ENCODE measurements around the gene SMIM24. TPM values are rescaled to one million over a fixed set of nuclear protein-coding genes. Genes with fewer than 3 reads are reported as not detected.

SMIM24 gene
- total and polyA plus RNA-seq, 2 experiments from 2014 or later = 5.0 to 21.5 TPM

- Mint-ChIP-seq H3K27me3 (ENCODE audit: insufficient read depth, low read depth, poor library complexity) (peaks cover 23% of the 10 kb centered on the region), H3K4me3 (no peak overlapping the region), H3K4me1 (peaks cover 9% of the 10 kb centered on the region; the same call in 2 of the 3 replicates), H3K9me3 (no peaks in the 10 kb centered on the region; the same call in 2 of the 3 replicates), H3K27ac (no peak overlapping the region), H3K36me3 (ENCODE audit: low read depth) (no peaks in the 10 kb centered on the region)
- H3K9me2 ChIP-seq (ENCODE audit: insufficient read depth) = peaks cover 7% of the 10 kb centered on the region; the same call in 1 of the 2 replicates
- no peak overlapping the region for H3K4me3 ChIP-seq
- no peaks in the 10 kb centered on the region for H3K79me2 ChIP-seq (replicated peaks; ENCODE audit: insufficient read depth)
- H2AFZ ChIP-seq = no peak overlapping the region
- TF ChIP-seq ETS1 (IDR thresholded peaks at IDR 0.05) (no peak), EZH2phosphoT487 (IDR thresholded peaks at IDR 0.05; ENCODE audit: unreplicated experiment) (no peak), CREB1 (CRISPR knock-in tag; IDR thresholded peaks at IDR 0.05; ENCODE audit: low read depth) (no peak), STAT1 (IDR thresholded peaks at IDR 0.05; ENCODE audit: unreplicated experiment) (no peak)
- peaks cover 11% of the 10 kb centered on the region; the same call in 1 of the 2 replicates for H3K4me1 ChIP-seq (ENCODE audit: insufficient read depth)
- no peak overlapping the region for H3K4me2 ChIP-seq
- H4K20me1 ChIP-seq (replicated peaks; ENCODE audit: insufficient read depth) = no peaks in the 10 kb centered on the region
- no peak overlapping the region for H3K27ac ChIP-seq (ENCODE audit: low read depth)
- H3F3A ChIP-seq (replicated peaks; ENCODE audit: low read depth) = 0 out of 2 replicates have a peak, but pooled peaks cover 4% of the 10 kb centered on the region
- no peaks in the 10 kb centered on the region for H3K27me3 ChIP-seq (ENCODE audit: insufficient read depth)
- ATAC-seq (no peak), DNase-seq (ENCODE audit: low spot score) (no peak)
- H3K36me3 ChIP-seq (ENCODE audit: insufficient read depth) = no peaks in the 10 kb centered on the region
Observed at GRCh38 chr19:3477506-3477905, 2.8 kb downstream of the SMIM24 start.

- ATAC-seq (no peak), DNase-seq (ENCODE audit: low spot score) (no peak)
- Histone ChIP-seq H3K4me1 (ENCODE audit: insufficient read depth) (peaks cover 11% of the 10 kb centered on the region; the same call in 1 of the 2 replicates), H3K27ac (ENCODE audit: low read depth) (no peak overlapping the region), H3F3A (replicated peaks; ENCODE audit: low read depth) (0 out of 2 replicates have a peak, but pooled peaks cover 4% of the 10 kb centered on the region), H4K20me1 (replicated peaks; ENCODE audit: insufficient read depth) (no peaks in the 10 kb centered on the region), H3K36me3 (ENCODE audit: insufficient read depth) (no peaks in the 10 kb centered on the region), H3K79me2 (replicated peaks; ENCODE audit: insufficient read depth) (no peaks in the 10 kb centered on the region), H3K4me2 (no peak overlapping the region), H3K4me3 (no peak overlapping the region), H3K27me3 (ENCODE audit: insufficient read depth) (no peaks in the 10 kb centered on the region), H3K9me2 (ENCODE audit: insufficient read depth) (peaks cover 7% of the 10 kb centered on the region; the same call in 1 of the 2 replicates), H2AFZ (no peak overlapping the region)
- Mint-ChIP-seq H3K36me3 (ENCODE audit: low read depth) (no peaks in the 10 kb centered on the region), H3K27ac (no peak overlapping the region), H3K9me3 (no peaks in the 10 kb centered on the region; the same call in 2 of the 3 replicates), H3K27me3 (ENCODE audit: insufficient read depth, low read depth, poor library complexity) (peaks cover 21% of the 10 kb centered on the region), H3K4me1 (peaks cover 6% of the 10 kb centered on the region; the same call in 2 of the 3 replicates), H3K4me3 (no peak overlapping the region)
- TF ChIP-seq EZH2phosphoT487 (IDR thresholded peaks at IDR 0.05; ENCODE audit: unreplicated experiment) (no peak), JUNB (IDR thresholded peaks at IDR 0.05; ENCODE audit: unreplicated experiment) (no peak), EZH2 (IDR thresholded peaks at IDR 0.05; ENCODE audit: low read depth, unreplicated experiment) (no peak), ETS1 (IDR thresholded peaks at IDR 0.05) (no peak), ZNF462 (CRISPR knock-in tag; IDR thresholded peaks at IDR 0.05) (no peak), CREB1 (CRISPR knock-in tag; IDR thresholded peaks at IDR 0.05; ENCODE audit: low read depth) (no peak), NANOG (IDR thresholded peaks at IDR 0.05; ENCODE audit: borderline replicate concordance) (no peak), POLR2AphosphoS5 (IDR thresholded peaks at IDR 0.05; ENCODE audit: low read depth) (no peak), ZNF331 (CRISPR knock-in tag; IDR thresholded peaks at IDR 0.05; ENCODE audit: low read depth) (no peak), STAT1 (IDR thresholded peaks at IDR 0.05; ENCODE audit: unreplicated experiment) (no peak), CTCF (conservative IDR thresholded peaks at IDR 0.05; ENCODE audit: low read depth in 2 of 2) (no peak)
Observed at GRCh38 chr19:3476830-3477229, 3.5 kb downstream of the SMIM24 start.

Measured in GM23338 (cell line).